Peyer's patch (tissue), 4 donors: Measurements from ENCODE around the gene TTC9B. TPM values are rescaled to one million over a fixed set of nuclear protein-coding genes. Genes with fewer than 3 reads are reported as not detected.

Experiments used
- DNase-seq, 3 donors: peaks; one replicate each; pipeline ENCODE4 v3.0.0-alpha.2; 2017 to 2019
- H3K27ac ChIP-seq, 4 donors: fragments of 200-600 bp; sonication (generic); one replicate each; pipeline ENCODE4 v1.5.1; 2016 to 2019
- H3K27me3 ChIP-seq, 2 donors: fragments of 200-600 bp; sonication (generic); one replicate each; pipeline ENCODE4 v1.5.1; 2019
- H3K36me3 ChIP-seq, 3 donors: fragments of 200-600 bp; sonication (generic); one replicate each; pipeline ENCODE4 v1.5.1; 2016 to 2019
- H3K4me1 ChIP-seq, 4 donors: fragments of 200-600 bp; sonication (generic); one replicate each; pipeline ENCODE4 v1.5.1; 2016 to 2019
- H3K4me3 ChIP-seq, 4 donors: fragments of 200-600 bp; sonication (generic); 1 replicate in 3 of 4; 2 replicates in 1 of 4; pipeline ENCODE4 v1.5.1; 2016 to 2019; ENCODE audit warnings: mild to moderate bottlenecking in 1 of 4
- H3K9me3 ChIP-seq, 4 donors: fragments of 200-600 bp; sonication (generic); one replicate each; pipeline ENCODE4 v1.5.1; 2016 to 2019; ENCODE audit warnings: mild to moderate bottlenecking in 1 of 4
- CTCF ChIP-seq, 6 experiments: fragments of 450-650 bp in 4 of 6; fragments of 200-600 bp in 2 of 6; sonication (generic) in 1 of 6; IDR thresholded peaks; one replicate each; pipeline ENCODE4 v1.5.1; 2017 to 2019; ENCODE audit warnings: antibody characterized with exemption in 6 of 6, mild to moderate bottlenecking in 3 of 6, moderate library complexity in 1 of 6
- POLR2A ChIP-seq, 2 donors: fragments of 450-650 bp; IDR thresholded peaks; one replicate each; pipeline ENCODE4 v1.5.1; 2017; ENCODE audit warnings: antibody characterized with exemption in 2 of 2, mild to moderate bottlenecking in 2 of 2, moderate library complexity in 2 of 2
- total RNA-seq, 4 donors: library from RNA; depleted of rRNA; stranded (reverse); fragments of >200 nt; gene quantifications; one replicate each; pipeline ENCODE4 v1.1.0, GENCODE V29; 2016

TTC9B gene
- total RNA-seq, 4 donors from 2014 or later, result not detected

DNA sequence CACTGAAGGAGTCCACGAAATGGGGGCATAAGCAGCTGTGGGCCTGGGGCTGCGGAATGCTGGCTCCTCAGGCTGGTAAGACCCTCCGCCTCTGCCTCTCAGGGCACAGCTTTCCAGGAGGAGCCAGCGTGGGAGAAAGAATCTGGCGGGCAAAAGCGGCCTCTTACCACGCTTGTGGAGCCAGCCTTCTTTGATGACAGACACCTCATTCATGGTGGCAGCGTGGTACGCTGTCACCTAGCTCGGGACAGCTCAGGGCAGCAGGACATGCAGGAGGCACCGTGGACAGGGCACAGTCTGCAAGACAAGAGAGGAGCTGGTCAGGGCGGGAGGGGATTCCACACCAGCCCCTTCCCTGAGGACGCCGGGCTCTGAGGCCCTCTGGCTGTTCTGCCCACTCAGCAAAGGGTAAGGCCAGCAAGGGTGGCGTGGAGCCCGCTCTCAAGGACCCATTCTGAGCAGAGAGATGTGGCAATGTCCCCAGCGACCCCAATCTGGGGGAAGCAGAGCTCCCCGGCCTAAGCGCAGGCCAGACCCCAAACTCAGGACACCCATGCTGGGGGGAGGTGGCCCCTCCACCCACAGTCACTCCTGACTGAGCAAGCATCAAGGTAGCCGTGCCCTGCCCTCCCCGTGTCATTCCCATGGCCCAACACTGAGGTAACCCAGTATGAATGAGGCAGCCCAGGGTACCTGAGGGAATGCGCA is 47.0 kb upstream of the TTC9B start:
- no peaks in the 10 kb centered on the region for H3K9me3 ChIP-seq
- H3K4me1 ChIP-seq, result peaks cover 0 to 4% (median 2%) of the 10 kb centered on the region in 4 donors
- peaks cover 0 to 33% (median 0%) of the 10 kb centered on the region in 3 donors for H3K36me3 ChIP-seq
- no peaks in the 10 kb centered on the region for H3K27me3 ChIP-seq
- TF ChIP-seq POLR2A (IDR thresholded peaks at IDR 0.05) (no peak), CTCF (IDR thresholded peaks at IDR 0.05) (no peak)
- H3K27ac ChIP-seq, result no peak overlapping the region
- no peak overlapping the region for H3K4me3 ChIP-seq
- DNase-seq, result no peak

GRCh38 chr19:40264314-40265054 is 46.3 kb upstream of the TTC9B start:
- Histone ChIP-seq H3K27ac (no peak overlapping the region), H3K27me3 (no peaks in the 10 kb centered on the region), H3K36me3 (peaks cover 0 to 33% (median 0%) of the 10 kb centered on the region in 3 donors), H3K4me1 (peaks cover 0 to 4% (median 2%) of the 10 kb centered on the region in 4 donors), H3K4me3 (no peak overlapping the region), H3K9me3 (no peaks in the 10 kb centered on the region)
- DNase-seq, result no peak
- no peak for TF ChIP-seq CTCF (IDR thresholded peaks at IDR 0.05)
- no peak for TF ChIP-seq POLR2A (IDR thresholded peaks at IDR 0.05)

GRCh38 chr19:40263440-40264313 is 45.5 kb upstream of the TTC9B start:
- no peak for DNase-seq
- Histone ChIP-seq H3K27ac (no peak overlapping the region), H3K27me3 (no peaks in the 10 kb centered on the region), H3K4me3 (no peak overlapping the region), H3K9me3 (no peaks in the 10 kb centered on the region), H3K36me3 (peaks cover 0 to 33% (median 0%) of the 10 kb centered on the region in 3 donors), H3K4me1 (peaks cover 0 to 4% (median 2%) of the 10 kb centered on the region in 4 donors)
- TF ChIP-seq CTCF (IDR thresholded peaks at IDR 0.05) (no peak), POLR2A (IDR thresholded peaks at IDR 0.05) (no peak)

GRCh38 chr19:40262422-40262821 is 44.2 kb upstream of the TTC9B start:
- H3K36me3 ChIP-seq, result peaks cover 0 to 33% (median 0%) of the 10 kb centered on the region in 3 donors
- peaks cover 0 to 3% (median 0%) of the 10 kb centered on the region in 4 donors for H3K4me1 ChIP-seq
- no peaks in the 10 kb centered on the region for H3K27me3 ChIP-seq
- no peak for TF ChIP-seq POLR2A (IDR thresholded peaks at IDR 0.05)
- no peak for TF ChIP-seq CTCF (IDR thresholded peaks at IDR 0.05)
- no peak for DNase-seq
- no peak overlapping the region for H3K27ac ChIP-seq
- no peak overlapping the region for H3K4me3 ChIP-seq
- no peaks in the 10 kb centered on the region for H3K9me3 ChIP-seq

DNA sequence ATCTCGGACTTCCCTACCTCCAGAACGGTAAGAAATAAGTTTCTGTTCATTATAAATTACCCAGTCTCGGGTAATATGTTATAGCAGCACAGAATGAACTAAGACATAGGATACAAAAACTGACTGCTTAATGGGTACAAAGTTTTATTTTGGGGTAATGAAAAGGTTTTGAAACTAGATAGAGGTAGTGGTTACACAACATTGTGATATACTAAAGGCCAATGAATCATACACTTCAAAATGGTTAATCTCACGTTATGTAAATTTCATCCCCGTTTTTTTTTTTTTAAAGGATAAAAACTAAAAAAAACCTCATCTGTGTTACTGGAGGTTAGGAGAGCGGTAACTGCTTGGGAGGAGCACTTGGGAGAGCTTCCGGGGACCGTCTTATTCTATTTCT is 43.4 kb upstream of the TTC9B start:
- TF ChIP-seq POLR2A (IDR thresholded peaks at IDR 0.05), result no peak
- TF ChIP-seq CTCF (IDR thresholded peaks at IDR 0.05), result no peak
- Histone ChIP-seq H3K27me3 (no peaks in the 10 kb centered on the region), H3K4me1 (peaks cover 0 to 3% (median 0%) of the 10 kb centered on the region in 4 donors), H3K36me3 (peaks cover 0 to 40% (median 0%) of the 10 kb centered on the region in 3 donors), H3K9me3 (no peaks in the 10 kb centered on the region), H3K4me3 (no peak overlapping the region), H3K27ac (no peak overlapping the region)
- DNase-seq, result no peak
